Measurements from ENCODE around the gene POU2F1. TPM values are rescaled to one million over a fixed set of nuclear protein-coding genes. Genes with fewer than 3 reads are reported as not detected.

Gene POU2F1
- total RNA-seq, 1 donor from 2014 or later: 3.9 TPM

DNA sequence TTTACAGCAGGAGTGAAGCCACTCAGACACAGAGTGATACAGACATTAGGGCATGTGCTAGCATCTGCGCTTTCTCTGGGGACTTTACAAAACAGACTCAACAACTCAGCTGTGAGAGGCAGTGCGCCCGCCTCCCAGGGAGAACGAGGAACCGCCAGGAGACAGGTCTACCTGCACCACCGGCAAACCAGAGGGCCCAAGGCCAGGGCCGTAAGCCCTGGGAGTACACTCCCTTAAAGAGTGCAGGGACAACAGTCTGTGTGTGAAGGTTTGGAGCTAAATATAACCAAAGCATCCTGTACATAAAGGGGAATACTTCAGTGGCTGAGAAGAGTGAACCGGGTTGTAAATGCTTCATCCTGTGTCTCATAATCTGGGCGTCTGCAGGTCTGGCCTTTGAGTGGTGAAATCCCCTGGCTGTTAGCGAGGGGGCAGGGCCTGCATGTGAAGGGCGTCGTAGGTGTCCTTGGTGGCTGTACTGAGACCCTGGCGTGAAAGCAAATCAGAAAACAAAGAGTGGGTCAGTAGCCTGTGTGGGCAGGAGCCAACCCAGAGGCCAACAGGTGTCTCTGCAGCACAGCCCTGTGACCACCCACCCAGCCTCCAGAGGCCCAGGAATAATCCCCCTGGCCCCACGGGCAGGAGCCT, 210.7 kb downstream of the POU2F1 start:
- Histone ChIP-seq H3K4me3 (ENCODE audit: low read depth, low read length) (no peak overlapping the region), H3K36me3 (ENCODE audit: control insufficient read depth, insufficient read depth, low read length) (no peaks in the 10 kb centered on the region), H3K27me3 (ENCODE audit: control insufficient read depth, insufficient read depth, low read length) (no peaks in the 10 kb centered on the region)
- no peak for FAIRE-seq
- no peak for DNase-seq (ENCODE audit: low read depth)
- TF ChIP-seq, protein P1, sequence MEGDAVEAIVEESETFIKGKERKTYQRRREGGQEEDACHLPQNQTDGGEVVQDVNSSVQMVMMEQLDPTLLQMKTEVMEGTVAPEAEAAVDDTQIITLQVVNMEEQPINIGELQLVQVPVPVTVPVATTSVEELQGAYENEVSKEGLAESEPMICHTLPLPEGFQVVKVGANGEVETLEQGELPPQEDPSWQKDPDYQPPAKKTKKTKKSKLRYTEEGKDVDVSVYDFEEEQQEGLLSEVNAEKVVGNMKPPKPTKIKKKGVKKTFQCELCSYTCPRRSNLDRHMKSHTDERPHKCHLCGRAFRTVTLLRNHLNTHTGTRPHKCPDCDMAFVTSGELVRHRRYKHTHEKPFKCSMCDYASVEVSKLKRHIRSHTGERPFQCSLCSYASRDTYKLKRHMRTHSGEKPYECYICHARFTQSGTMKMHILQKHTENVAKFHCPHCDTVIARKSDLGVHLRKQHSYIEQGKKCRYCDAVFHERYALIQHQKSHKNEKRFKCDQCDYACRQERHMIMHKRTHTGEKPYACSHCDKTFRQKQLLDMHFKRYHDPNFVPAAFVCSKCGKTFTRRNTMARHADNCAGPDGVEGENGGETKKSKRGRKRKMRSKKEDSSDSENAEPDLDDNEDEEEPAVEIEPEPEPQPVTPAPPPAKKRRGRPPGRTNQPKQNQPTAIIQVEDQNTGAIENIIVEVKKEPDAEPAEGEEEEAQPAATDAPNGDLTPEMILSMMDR (IDR thresholded peaks at IDR 0.05; ENCODE audit: insufficient read depth, low read length, severe bottlenecking): no peak

DNA sequence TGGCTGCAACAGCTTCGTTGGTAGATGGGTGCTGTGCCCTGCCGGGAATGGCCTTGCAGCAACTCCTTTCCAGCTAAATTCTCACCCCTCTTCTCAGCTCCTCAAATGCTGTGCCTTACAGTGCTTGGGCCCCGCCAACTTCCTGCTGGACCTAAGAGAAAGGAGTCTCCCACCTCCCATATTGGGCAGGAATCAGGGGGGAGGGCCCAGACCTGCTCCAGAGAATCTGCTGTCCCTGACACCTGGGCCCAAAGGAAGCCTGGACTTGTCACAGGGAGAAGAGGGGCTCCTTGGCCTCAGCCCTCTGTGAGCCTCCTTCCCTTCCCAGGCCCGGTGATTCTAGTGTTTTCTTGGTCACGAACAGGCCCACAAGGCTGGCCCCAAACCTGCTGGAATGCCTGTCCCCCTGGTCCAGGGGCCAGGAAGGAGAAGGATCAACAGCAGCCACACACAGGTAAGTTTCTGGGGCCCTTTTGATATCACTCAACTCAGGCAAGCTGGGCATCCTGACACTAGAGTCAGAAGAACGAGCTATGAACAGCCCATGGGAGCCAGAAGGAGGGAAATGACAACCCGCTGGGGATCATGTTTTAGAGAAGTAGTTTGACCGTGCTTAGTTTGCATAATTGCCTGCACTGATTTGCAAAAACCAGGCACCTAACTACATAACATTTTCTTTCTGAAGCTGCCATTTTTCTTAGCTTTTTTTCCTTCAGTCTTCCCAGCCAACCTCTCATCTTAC, 211.4 kb downstream of the POU2F1 start:
- Histone ChIP-seq H3K36me3 (ENCODE audit: control insufficient read depth, insufficient read depth, low read length) (no peaks in the 10 kb centered on the region), H3K4me3 (ENCODE audit: low read depth, low read length) (no peak overlapping the region), H3K27me3 (ENCODE audit: control insufficient read depth, insufficient read depth, low read length) (no peaks in the 10 kb centered on the region)
- TF ChIP-seq, protein P1 (IDR thresholded peaks at IDR 0.05; ENCODE audit: insufficient read depth, low read length, severe bottlenecking): no peak
- DNase-seq (ENCODE audit: low read depth) (no peak), FAIRE-seq (no peak)

DNA sequence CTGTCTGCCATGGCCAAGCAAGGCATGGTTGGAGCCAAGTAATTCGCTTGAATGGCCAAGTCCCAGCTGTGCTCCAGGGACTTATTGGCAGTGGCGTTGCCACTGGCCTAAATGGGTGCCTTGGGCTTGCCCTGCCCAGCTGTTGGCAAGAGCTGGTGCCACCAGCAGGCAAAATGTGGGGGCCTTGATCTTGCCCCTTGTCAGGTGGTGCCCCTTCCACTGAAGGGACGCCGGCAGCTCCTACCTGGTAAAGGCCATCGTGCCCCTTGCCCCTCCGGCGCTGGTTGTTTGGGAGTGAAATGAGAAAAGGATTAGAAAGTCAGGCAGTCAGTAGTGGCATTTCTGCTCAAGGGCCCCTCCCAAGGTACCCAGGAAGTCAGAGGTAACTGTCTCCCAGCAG, 212.1 kb downstream of the POU2F1 start:
- FAIRE-seq (no peak), DNase-seq (ENCODE audit: low read depth) (no peak)
- Histone ChIP-seq H3K36me3 (ENCODE audit: control insufficient read depth, insufficient read depth, low read length) (no peaks in the 10 kb centered on the region), H3K4me3 (ENCODE audit: low read depth, low read length) (no peak overlapping the region), H3K27me3 (ENCODE audit: control insufficient read depth, insufficient read depth, low read length) (no peaks in the 10 kb centered on the region)
- TF ChIP-seq, protein P1 (IDR thresholded peaks at IDR 0.05; ENCODE audit: insufficient read depth, low read length, severe bottlenecking): no peak

DNA sequence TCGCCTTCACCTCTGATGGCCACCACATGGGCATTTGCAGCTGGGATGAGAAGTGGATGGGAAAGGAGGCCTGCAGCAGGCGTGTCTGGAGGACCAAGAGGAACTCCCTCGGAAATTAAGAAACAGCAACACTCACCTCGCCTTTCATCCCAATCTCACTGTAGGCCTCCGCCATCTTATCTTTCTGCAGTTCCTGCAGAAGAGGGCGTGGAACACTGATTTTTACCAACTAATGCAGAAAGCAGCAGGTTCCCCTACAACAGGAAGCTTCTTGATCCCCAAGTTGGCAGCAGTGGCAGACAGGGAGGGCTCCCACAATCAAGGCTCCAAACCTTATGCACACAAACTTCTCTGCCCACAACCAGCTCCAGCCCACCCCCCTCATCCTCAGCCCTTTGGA, 213.2 kb downstream of the POU2F1 start:
- DNase-seq (ENCODE audit: low read depth) (no peak), FAIRE-seq (no peak)
- no peaks in the 10 kb centered on the region for H3K36me3 ChIP-seq (ENCODE audit: control insufficient read depth, insufficient read depth, low read length)
- peaks cover 2% of the 10 kb centered on the region for H3K27me3 ChIP-seq (ENCODE audit: control insufficient read depth, insufficient read depth, low read length)
- TF ChIP-seq, protein P1 (IDR thresholded peaks at IDR 0.05; ENCODE audit: insufficient read depth, low read length, severe bottlenecking): no peak
- no peak overlapping the region for H3K4me3 ChIP-seq (ENCODE audit: low read depth, low read length)

DNA sequence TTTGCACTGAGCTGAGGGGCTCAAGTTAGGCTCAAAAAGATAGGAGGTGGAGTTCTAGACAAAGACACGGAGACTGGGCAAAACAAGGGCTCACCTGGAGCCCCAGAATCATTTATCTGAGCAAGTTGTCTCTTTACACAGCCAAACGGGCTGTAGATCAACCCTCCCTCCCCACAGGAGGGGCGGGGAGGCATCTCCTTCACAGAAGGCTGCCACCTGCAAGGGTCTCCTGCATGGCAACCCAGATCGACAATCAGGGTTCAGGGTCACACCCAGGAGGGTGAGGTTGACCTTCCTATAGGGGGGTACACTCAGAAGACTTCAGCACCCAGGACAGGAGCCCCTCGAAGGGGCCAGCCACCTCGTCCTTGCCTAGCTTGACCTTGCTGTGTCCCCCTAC, 213.6 kb downstream of the POU2F1 start:
- Histone ChIP-seq H3K27me3 (ENCODE audit: control insufficient read depth, insufficient read depth, low read length) (peaks cover 2% of the 10 kb centered on the region), H3K4me3 (ENCODE audit: low read depth, low read length) (no peak overlapping the region), H3K36me3 (ENCODE audit: control insufficient read depth, insufficient read depth, low read length) (no peaks in the 10 kb centered on the region)
- DNase-seq (ENCODE audit: low read depth): no peak
- no peak for FAIRE-seq
- TF ChIP-seq, protein P1 (IDR thresholded peaks at IDR 0.05; ENCODE audit: insufficient read depth, low read length, severe bottlenecking): no peak

Measured in bronchial epithelial cell (primary cell).